Measurements from ENCODE around the gene FSD1L.

Gene FSD1L

DNA sequence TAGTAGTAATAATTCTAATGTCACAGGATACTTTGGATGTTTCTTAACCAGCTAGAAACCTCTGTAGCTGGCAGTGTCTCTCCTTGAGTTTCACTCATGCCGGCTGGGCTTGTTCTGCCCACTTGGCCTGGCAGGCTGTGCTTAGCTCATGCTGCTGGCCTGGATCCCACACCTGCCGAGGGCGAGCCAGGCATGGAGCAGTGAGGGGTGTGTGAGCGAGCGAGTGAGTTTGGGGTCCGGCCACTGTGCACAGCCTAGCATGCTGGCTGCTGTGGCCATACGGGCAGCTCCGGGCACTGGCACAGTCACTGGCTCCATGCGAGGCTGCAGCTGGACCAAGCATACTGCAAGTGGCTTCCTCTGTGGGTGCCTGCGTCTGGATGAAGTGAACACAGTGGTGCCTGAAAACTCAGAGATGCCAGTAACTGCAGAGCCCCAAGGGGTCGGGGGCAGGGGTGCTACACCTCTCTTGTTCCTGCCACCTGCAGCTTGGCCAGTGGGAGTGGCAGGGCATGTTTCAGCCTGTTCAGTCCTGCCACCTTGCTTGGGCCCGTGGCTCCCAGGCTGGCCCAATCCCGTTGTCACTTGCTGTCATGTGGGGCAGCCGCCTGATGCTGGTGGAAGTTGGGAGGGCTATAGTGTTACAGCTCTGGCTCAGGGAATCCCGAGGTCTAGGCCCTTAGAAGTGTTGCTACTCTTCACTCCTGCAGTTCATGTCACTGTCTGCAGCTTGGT lies 9.9 kb downstream of the FSD1L start:
- no peak for DNase-seq (ENCODE audit: low read depth)
- H3K36me3 ChIP-seq (ENCODE audit: control insufficient read depth, insufficient read depth, low read length, severe bottlenecking) = no peaks in the 10 kb centered on the region
- peaks cover 3% of the 10 kb centered on the region for H3K4me1 ChIP-seq (ENCODE audit: control insufficient read depth, insufficient read depth, low read length)
- H3K9ac ChIP-seq (ENCODE audit: low read length) = no peak overlapping the region
- no peak overlapping the region for H3K4me3 ChIP-seq (ENCODE audit: low read length)
- H3K9me3 ChIP-seq (ENCODE audit: control insufficient read depth, low read length) = no peaks in the 10 kb centered on the region
- H3K27me3 ChIP-seq (replicated peaks; ENCODE audit: control insufficient read depth, insufficient read depth, low read length) = no peaks in the 10 kb centered on the region

DNA sequence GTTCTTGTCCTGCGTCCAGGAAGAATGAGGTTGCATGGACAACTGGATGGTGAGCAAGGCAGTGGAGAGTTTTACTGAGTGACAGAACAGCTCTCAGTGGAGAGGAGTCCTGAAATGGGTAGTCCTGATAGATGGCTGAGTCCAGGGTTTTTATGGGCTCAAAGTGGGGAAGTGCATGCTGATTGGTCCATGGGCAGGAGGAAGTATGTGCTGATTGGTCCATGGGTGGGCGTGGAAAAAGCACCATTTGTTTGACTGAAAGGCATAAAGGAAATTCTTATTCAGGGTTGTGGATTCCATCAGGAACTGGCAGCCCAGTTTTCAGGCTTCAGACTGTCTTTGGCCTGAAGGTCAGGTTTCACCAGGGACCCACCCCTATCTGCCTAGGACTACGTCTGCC lies 10.6 kb downstream of the FSD1L start:
- H3K4me1 ChIP-seq (ENCODE audit: control insufficient read depth, insufficient read depth, low read length) = peaks cover 3% of the 10 kb centered on the region
- no peak for DNase-seq (ENCODE audit: low read depth)
- H3K27me3 ChIP-seq (replicated peaks; ENCODE audit: control insufficient read depth, insufficient read depth, low read length) = no peaks in the 10 kb centered on the region
- H3K4me3 ChIP-seq (ENCODE audit: low read length) = no peak overlapping the region
- no peak overlapping the region for H3K9ac ChIP-seq (ENCODE audit: low read length)
- no peaks in the 10 kb centered on the region for H3K9me3 ChIP-seq (ENCODE audit: control insufficient read depth, low read length)
- no peaks in the 10 kb centered on the region for H3K36me3 ChIP-seq (ENCODE audit: control insufficient read depth, insufficient read depth, low read length, severe bottlenecking)

DNA sequence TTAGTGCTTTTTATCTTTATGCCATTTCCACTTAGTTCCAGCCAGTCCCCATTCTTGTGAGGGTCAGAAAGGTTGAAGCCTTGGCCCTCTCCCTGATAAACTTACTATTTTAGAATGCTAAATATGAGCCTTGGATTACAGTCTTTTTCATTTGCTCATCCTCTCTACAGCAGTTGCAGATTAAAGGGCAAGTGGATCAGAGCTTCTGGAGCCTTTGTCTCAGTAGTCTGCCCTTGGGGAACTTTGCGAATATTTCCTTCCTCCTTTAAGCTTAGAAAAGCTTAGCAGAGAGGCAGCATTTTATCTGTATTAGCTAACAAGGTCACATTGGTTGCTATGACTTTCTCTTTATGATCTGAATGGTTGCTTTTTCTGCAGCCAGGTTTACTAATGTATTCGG lies 11.5 kb downstream of the FSD1L start:
- Histone ChIP-seq H3K27me3 (replicated peaks; ENCODE audit: control insufficient read depth, insufficient read depth, low read length) (no peaks in the 10 kb centered on the region), H3K4me3 (ENCODE audit: low read length) (no peak overlapping the region), H3K9ac (ENCODE audit: low read length) (no peak overlapping the region), H3K4me1 (ENCODE audit: control insufficient read depth, insufficient read depth, low read length) (peaks cover 3% of the 10 kb centered on the region), H3K9me3 (ENCODE audit: control insufficient read depth, low read length) (no peaks in the 10 kb centered on the region), H3K36me3 (ENCODE audit: control insufficient read depth, insufficient read depth, low read length, severe bottlenecking) (no peaks in the 10 kb centered on the region)
- no peak for DNase-seq (ENCODE audit: low read depth)

DNA sequence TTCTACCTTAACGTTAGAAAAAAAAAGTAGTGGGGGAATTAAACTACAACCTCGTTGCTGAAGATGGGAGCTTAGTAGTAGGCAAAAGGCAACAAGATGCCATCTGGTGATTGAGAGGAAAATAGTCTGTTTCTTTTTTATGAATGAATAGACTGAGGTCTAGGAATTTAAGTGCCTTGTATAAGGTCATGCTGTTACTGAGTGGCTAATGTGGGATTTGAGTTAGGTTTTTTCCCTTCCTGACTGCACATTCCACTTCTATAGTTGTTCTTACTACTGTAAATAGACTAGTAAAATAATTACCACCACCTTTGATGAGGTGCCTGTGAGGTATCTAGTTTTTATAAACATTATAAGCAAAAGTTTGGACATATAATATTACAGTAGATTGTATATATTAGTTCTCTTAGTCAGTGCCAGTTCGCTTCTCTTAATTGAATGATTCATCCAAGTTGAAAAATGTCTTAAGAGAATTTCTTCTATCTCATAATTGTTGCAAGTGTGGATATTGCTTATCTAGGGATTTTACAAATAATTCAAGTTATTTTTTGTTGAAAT lies 19.1 kb downstream of the FSD1L start:
- Histone ChIP-seq H3K4me1 (ENCODE audit: control insufficient read depth, insufficient read depth, low read length) (peaks cover 2% of the 10 kb centered on the region), H3K36me3 (ENCODE audit: control insufficient read depth, insufficient read depth, low read length, severe bottlenecking) (peaks cover 50% of the 10 kb centered on the region), H3K9ac (ENCODE audit: low read length) (no peak overlapping the region), H3K27me3 (replicated peaks; ENCODE audit: control insufficient read depth, insufficient read depth, low read length) (no peaks in the 10 kb centered on the region), H3K4me3 (ENCODE audit: low read length) (no peak overlapping the region), H3K9me3 (ENCODE audit: control insufficient read depth, low read length) (no peaks in the 10 kb centered on the region)
- DNase-seq (ENCODE audit: low read depth) = peak; percentile 39

DNA sequence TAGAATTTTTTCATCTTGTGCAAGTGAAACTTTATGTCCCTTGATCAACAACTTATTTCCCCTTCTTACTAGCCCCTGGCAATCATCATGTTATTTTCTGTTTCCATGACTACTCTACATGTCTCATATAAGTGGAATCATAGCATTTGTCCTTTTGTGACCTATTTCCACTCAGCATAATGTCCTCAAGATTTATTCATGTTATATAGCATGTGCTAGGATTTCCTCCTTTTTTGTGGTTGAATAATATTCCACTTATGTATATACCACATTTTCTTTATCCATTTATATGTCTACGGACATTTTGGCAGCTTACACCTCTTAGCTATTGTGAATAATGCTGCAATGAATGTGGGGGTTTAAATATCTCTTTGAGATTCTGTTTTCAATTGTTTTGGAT lies 21.0 kb downstream of the FSD1L start:
- Histone ChIP-seq H3K4me3 (ENCODE audit: low read length) (no peak overlapping the region), H3K9ac (ENCODE audit: low read length) (no peak overlapping the region), H3K27me3 (replicated peaks; ENCODE audit: control insufficient read depth, insufficient read depth, low read length) (no peaks in the 10 kb centered on the region), H3K4me1 (ENCODE audit: control insufficient read depth, insufficient read depth, low read length) (peaks cover 2% of the 10 kb centered on the region), H3K9me3 (ENCODE audit: control insufficient read depth, low read length) (no peaks in the 10 kb centered on the region), H3K36me3 (ENCODE audit: control insufficient read depth, insufficient read depth, low read length, severe bottlenecking) (peaks cover 50% of the 10 kb centered on the region)
- no peak for DNase-seq (ENCODE audit: low read depth)

DNA sequence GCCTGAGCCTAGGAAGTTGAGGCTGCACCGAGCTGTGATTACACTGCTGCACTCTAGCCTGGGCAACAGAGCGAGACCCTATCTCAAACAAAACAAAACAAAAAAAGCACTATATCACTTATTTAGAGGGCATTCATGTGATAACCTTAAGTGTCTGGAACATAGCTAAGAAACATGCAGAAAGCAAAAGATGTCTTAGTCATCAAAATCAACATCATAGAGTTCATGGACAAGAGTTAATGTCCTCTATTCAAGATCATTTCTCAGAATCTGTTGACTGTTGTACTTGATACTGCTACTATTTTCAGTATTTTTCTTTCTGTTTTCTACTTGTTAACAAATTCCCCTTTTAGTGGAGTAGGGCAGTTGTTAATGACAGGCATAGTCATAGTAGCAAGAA lies 25.4 kb downstream of the FSD1L start:
- Histone ChIP-seq H3K9me3 (ENCODE audit: control insufficient read depth, low read length) (no peaks in the 10 kb centered on the region), H3K27me3 (replicated peaks; ENCODE audit: control insufficient read depth, insufficient read depth, low read length) (no peaks in the 10 kb centered on the region), H3K4me3 (ENCODE audit: low read length) (no peak overlapping the region), H3K4me1 (ENCODE audit: control insufficient read depth, insufficient read depth, low read length) (peaks cover 5% of the 10 kb centered on the region), H3K9ac (ENCODE audit: low read length) (no peak overlapping the region), H3K36me3 (ENCODE audit: control insufficient read depth, insufficient read depth, low read length, severe bottlenecking) (peaks cover 26% of the 10 kb centered on the region)
- no peak for DNase-seq (ENCODE audit: low read depth)

DNA sequence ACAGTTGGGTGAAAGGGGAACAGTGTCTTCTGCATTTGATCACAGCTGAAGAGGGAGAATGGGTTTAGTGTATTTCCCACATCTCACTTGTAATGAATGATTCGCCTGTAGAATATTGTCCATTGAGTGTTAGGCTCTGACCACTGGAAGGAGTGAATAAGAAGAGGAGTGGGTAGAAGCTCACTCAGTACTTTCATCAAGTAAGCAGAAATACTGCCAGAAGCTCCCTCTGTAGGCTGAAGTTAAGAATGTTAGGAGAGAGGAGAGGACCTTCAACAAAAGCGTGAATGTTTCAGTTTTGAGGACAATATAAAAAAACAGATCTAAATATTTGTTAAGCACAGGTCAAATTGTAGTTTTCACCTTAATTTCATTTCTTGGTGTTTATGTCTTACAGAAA lies 27.5 kb downstream of the FSD1L start:
- Histone ChIP-seq H3K4me1 (ENCODE audit: control insufficient read depth, insufficient read depth, low read length) (peaks cover 13% of the 10 kb centered on the region), H3K9ac (ENCODE audit: low read length) (no peak overlapping the region), H3K4me3 (ENCODE audit: low read length) (no peak overlapping the region), H3K9me3 (ENCODE audit: control insufficient read depth, low read length) (no peaks in the 10 kb centered on the region), H3K36me3 (ENCODE audit: control insufficient read depth, insufficient read depth, low read length, severe bottlenecking) (peaks cover 8% of the 10 kb centered on the region), H3K27me3 (replicated peaks; ENCODE audit: control insufficient read depth, insufficient read depth, low read length) (no peaks in the 10 kb centered on the region)
- peak; percentile 59 for DNase-seq (ENCODE audit: low read depth)

DNA sequence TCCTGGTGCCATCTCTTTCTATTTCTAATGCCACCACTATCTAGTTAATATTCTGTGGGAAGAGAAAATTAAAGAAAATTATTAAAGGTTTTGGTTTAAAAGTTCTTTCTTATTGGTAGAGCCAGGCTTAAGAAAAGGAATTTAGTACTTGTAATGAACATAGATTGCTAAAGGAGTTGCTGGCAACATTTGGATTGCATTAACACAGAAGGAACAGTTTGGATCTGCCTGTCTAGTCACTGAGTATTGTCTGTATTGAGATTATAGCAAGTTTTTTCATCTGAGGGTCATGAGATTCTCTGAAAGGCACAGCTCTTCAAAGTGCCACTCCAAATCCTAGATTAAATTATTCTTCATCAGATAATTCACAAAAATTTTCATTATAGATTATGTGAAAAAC lies 32.0 kb downstream of the FSD1L start:
- Histone ChIP-seq H3K9ac (ENCODE audit: low read length) (no peak overlapping the region), H3K27me3 (replicated peaks; ENCODE audit: control insufficient read depth, insufficient read depth, low read length) (no peaks in the 10 kb centered on the region), H3K36me3 (ENCODE audit: control insufficient read depth, insufficient read depth, low read length, severe bottlenecking) (no peaks in the 10 kb centered on the region), H3K9me3 (ENCODE audit: control insufficient read depth, low read length) (no peaks in the 10 kb centered on the region), H3K4me3 (ENCODE audit: low read length) (no peak overlapping the region), H3K4me1 (ENCODE audit: control insufficient read depth, insufficient read depth, low read length) (peaks cover 13% of the 10 kb centered on the region)
- DNase-seq (ENCODE audit: low read depth) = peak; percentile 50

DNA sequence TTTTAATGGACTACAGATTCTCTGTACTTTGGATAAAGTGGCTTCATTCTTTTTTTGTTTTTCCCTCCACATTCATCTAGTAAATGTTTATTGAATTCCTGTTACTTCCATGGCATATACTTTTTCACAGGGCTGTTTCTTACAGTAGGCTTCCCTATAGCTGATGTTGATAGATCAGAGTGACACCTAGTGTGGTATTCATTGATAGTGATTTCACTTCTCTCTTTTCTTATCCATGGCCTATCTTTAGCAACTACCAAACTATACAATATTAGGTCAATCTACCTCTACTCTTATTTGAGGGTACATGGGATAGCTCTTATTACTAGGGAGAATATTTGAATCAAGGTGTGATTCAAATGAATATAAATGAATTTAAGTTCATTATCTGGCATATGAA lies 35.8 kb downstream of the FSD1L start:
- Histone ChIP-seq H3K9ac (ENCODE audit: low read length) (no peak overlapping the region), H3K36me3 (ENCODE audit: control insufficient read depth, insufficient read depth, low read length, severe bottlenecking) (peaks cover 7% of the 10 kb centered on the region), H3K4me3 (ENCODE audit: low read length) (no peak overlapping the region), H3K27me3 (replicated peaks; ENCODE audit: control insufficient read depth, insufficient read depth, low read length) (no peaks in the 10 kb centered on the region), H3K9me3 (ENCODE audit: control insufficient read depth, low read length) (no peaks in the 10 kb centered on the region), H3K4me1 (ENCODE audit: control insufficient read depth, insufficient read depth, low read length) (peaks cover 8% of the 10 kb centered on the region)
- no peak for DNase-seq (ENCODE audit: low read depth)

DNA sequence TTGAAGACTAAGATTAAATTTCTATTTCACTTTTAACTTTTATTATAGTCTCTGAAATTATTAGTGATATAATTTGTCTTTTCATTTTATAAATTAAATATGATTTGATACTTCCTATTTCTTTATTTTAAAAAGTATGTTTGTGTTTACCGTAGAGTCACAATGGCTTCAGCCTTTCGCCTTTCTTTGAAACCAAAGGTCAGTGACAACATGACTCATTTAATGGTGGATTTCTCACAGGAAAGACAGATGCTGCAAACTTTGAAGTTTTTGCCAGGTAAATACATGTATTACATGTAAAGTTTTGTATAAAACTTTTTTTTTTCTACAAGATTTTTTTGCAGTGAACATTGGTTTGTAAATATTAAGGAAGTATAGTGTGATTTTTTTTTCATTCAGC lies 36.4 kb downstream of the FSD1L start:
- Histone ChIP-seq H3K27me3 (replicated peaks; ENCODE audit: control insufficient read depth, insufficient read depth, low read length) (no peaks in the 10 kb centered on the region), H3K36me3 (ENCODE audit: control insufficient read depth, insufficient read depth, low read length, severe bottlenecking) (peaks cover 7% of the 10 kb centered on the region), H3K9ac (ENCODE audit: low read length) (no peak overlapping the region), H3K4me3 (ENCODE audit: low read length) (no peak overlapping the region), H3K9me3 (ENCODE audit: control insufficient read depth, low read length) (no peaks in the 10 kb centered on the region), H3K4me1 (ENCODE audit: control insufficient read depth, insufficient read depth, low read length) (peaks cover 8% of the 10 kb centered on the region)
- DNase-seq (ENCODE audit: low read depth) = no peak

DNA sequence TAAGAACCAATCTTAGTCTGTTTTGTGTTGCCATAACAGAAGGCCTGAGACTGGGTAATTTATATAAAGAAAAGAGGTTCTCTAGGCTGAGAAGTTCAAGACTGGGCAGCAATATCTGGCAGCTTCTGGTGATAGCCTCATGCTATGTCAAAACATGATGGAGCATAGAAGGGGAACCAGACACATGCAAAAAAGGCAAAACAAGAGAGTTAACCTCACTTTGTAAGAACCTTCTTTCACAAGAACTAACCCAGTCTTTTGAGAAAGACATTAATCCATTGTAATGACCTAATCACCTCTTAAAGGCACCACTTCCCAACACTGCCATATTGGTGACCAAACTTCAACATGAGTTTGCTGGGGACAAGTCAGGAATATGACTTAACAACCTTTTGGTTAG lies 37.3 kb downstream of the FSD1L start:
- Histone ChIP-seq H3K36me3 (ENCODE audit: control insufficient read depth, insufficient read depth, low read length, severe bottlenecking) (peaks cover 7% of the 10 kb centered on the region), H3K4me3 (ENCODE audit: low read length) (no peak overlapping the region), H3K4me1 (ENCODE audit: control insufficient read depth, insufficient read depth, low read length) (peaks cover 2% of the 10 kb centered on the region), H3K9ac (ENCODE audit: low read length) (no peak overlapping the region), H3K9me3 (ENCODE audit: control insufficient read depth, low read length) (no peaks in the 10 kb centered on the region), H3K27me3 (replicated peaks; ENCODE audit: control insufficient read depth, insufficient read depth, low read length) (no peaks in the 10 kb centered on the region)
- no peak for DNase-seq (ENCODE audit: low read depth)

DNA sequence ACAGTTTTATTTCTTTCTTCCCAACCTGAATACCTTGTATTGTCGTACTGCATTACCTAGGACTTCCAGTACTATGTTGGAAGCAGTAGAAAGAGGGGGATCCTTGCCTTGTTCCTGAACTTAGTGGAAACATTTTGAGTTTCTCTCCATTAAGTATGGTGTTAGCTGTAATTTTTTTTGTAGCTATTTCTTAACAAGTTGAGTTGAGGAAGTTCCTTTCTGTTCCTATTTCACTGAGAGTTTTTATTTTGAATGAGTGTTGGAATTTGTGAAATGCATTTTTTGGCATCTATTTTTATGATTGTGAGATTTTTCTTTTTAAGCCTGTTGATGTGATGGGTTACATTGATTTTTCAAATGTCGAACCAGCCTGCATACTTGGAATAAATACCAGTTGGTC lies 49.0 kb downstream of the FSD1L start:
- H3K9me3 ChIP-seq (ENCODE audit: control insufficient read depth, low read length) = no peaks in the 10 kb centered on the region
- H3K36me3 ChIP-seq (ENCODE audit: control insufficient read depth, insufficient read depth, low read length, severe bottlenecking) = no peaks in the 10 kb centered on the region
- H3K9ac ChIP-seq (ENCODE audit: low read length) = no peak overlapping the region
- no peak overlapping the region for H3K4me3 ChIP-seq (ENCODE audit: low read length)
- peaks cover 6% of the 10 kb centered on the region for H3K4me1 ChIP-seq (ENCODE audit: control insufficient read depth, insufficient read depth, low read length)
- no peaks in the 10 kb centered on the region for H3K27me3 ChIP-seq (replicated peaks; ENCODE audit: control insufficient read depth, insufficient read depth, low read length)
- no peak for DNase-seq (ENCODE audit: low read depth)

All from adipocyte (in vitro differentiated cells).